GM19238 (cell line): Measurements from ENCODE around the gene PPFIA3.
"Not testable (repeated sequence)": the region's sequence is repeated elsewhere in the genome, so short reads cannot be mapped to it uniquely, and the experiment has no call there.

Experiments
- DNase-seq: peaks from one replicate; pipeline ENCODE4 v3.0.0; 2011; ENCODE audit warnings: low spot score; ENCODE audit not compliant: insufficient read length

PPFIA3 gene

GRCh38 chr19:49173198-49173597 lies 53.9 kb downstream of the PPFIA3 start:
- no peak for DNase-seq

GRCh38 chr19:49180659-49181058 lies 61.3 kb downstream of the PPFIA3 start:
- no peak for DNase-seq

- DNase-seq, result not testable (repeated sequence)
Measured at GRCh38 chr19:49182010-49182847, 62.9 kb downstream of the PPFIA3 start.

GRCh38 chr19:49182848-49183375 lies 63.6 kb downstream of the PPFIA3 start:
- DNase-seq, result no peak

- no peak for DNase-seq
Measured at GRCh38 chr19:49186108-49186507, 66.8 kb downstream of the PPFIA3 start.

- DNase-seq, result no peak
Measured at GRCh38 chr19:49188626-49189200, 69.4 kb downstream of the PPFIA3 start.

GRCh38 chr19:49189259-49189658 lies 69.9 kb downstream of the PPFIA3 start:
- no peak for DNase-seq

GRCh38 chr19:49190781-49191180 lies 71.4 kb downstream of the PPFIA3 start:
- DNase-seq, result no peak

- DNase-seq, result no peak
Measured at GRCh38 chr19:49193822-49194394, 74.6 kb downstream of the PPFIA3 start.

- DNase-seq, result no peak
Measured at GRCh38 chr19:49194408-49194807, 75.1 kb downstream of the PPFIA3 start.

- no peak for DNase-seq
Measured at GRCh38 chr19:49196527-49197240, 77.3 kb downstream of the PPFIA3 start.

GRCh38 chr19:49200238-49200862 lies 81.0 kb downstream of the PPFIA3 start:
- no peak for DNase-seq
